ENCODE data around the gene ATXN10. TPM values are rescaled to one million over a fixed set of nuclear protein-coding genes. Genes with fewer than 3 reads are reported as not detected.

Gene ATXN10
- total and polyA plus RNA-seq, 10 of the 15 experiments (the other 5 are each of a cell fraction or from before 2014, with no cell fraction given), result 29.2 to 249 (median 146) TPM

DNA sequence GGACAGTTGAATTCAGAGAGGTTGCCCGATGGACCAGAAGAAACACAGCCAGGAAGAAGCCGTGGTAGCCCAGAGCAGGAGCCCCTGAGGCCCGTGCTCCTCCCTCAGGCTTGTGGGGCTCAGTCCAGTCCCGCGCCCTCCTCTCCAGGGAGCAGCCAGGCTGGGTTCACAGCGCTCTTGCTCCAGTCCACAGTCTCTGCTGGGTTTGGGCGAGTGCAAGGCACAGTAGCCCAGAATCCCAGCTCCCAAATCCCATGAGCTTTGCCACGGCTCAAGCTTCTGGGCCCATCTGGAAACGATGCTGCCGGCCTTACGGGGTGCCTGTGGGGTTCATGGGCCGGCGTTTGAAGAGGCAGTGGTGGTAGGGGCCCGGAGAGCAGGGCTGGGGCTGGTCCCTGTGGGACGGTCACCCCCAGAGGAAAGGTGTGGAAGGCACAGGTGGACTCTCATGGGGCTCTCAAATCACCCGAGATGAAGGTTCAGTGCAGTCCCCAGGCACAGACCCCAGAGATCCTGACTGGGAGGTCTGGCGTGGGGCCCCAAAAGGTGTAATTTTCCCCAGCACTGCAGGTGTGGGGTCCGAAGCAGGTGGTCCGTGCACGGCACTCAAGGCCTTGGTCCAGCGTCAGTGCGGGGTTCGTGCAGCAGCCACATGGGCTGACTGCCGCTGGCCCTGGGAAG is 30.6 kb upstream of the ATXN10 start:
- no peak overlapping the region for H2AFZ ChIP-seq (ENCODE audit: control insufficient read depth, low read depth, low read length)
- in situ Hi-C loops (cut with MboI), result loop anchor here (5.0 kb wide), 1 partner anchor 326 kb away; no protein-coding TSS in a partner anchor
- H3K4me2 ChIP-seq (ENCODE audit: control insufficient read depth, insufficient read depth), result no peak overlapping the region
- no peaks in the 10 kb centered on the region for H3K9me3 ChIP-seq (replicated peaks; ENCODE audit: control insufficient read depth, insufficient read depth, low read length)
- CTCF ChIA-PET, result interaction anchor here (1.2 kb wide), 1 partner anchor 12 kb away, joined by 3 read pairs; no protein-coding TSS in a partner anchor
- no peaks in the 10 kb centered on the region for H3K79me2 ChIP-seq (ENCODE audit: control insufficient read depth, insufficient read depth, low read length)
- H3K4me3 ChIP-seq, result no peak overlapping the region
- intact Hi-C loops (cut with micrococcal nuclease; ENCODE audit: unreplicated experiment), result loop anchor here (10.0 kb wide), 1 partner anchor 224 kb away; no protein-coding TSS in a partner anchor
- DNase-seq (ENCODE audit: low read depth, low spot score), result no peak
- no peak for ATAC-seq
- no peak overlapping the region for H3K27ac ChIP-seq (ENCODE audit: control insufficient read depth, insufficient read depth)
- H3K27me3 ChIP-seq (replicated peaks in 1 of 2; ENCODE audit: control insufficient read depth in 2 of 2, insufficient read depth in 2 of 2, low read length in 1 of 2), result peaks cover 2 to 3% of the 10 kb centered on the region in 2 experiments; a peak in 2 of 4 replicates
- WGBS (ENCODE audit: insufficient coverage, insufficient replicate concordance, low lambda C conversion rate, missing lambda C conversion rate), result 57% methylated on average over 24 of the region's 24 CpGs
- H3K36me3 ChIP-seq (ENCODE audit: control insufficient read depth in 2 of 2, insufficient read depth in 2 of 2, low read length in 1 of 2), result no peaks in the 10 kb centered on the region
- no peak for FAIRE-seq
- no TSS peak for BruUV-seq (replicated peaks)
- H4K20me1 ChIP-seq (ENCODE audit: control insufficient read depth, insufficient read depth), result no peaks in the 10 kb centered on the region
- H3K4me1 ChIP-seq (ENCODE audit: control insufficient read depth, insufficient read depth, low read length), result peaks cover 5% of the 10 kb centered on the region; the same call in 1 of the 2 replicates
- H3K9ac ChIP-seq (ENCODE audit: control insufficient read depth, insufficient read depth, low read length), result no peak overlapping the region
- RAD21 ChIA-PET (ENCODE audit: unreplicated experiment), result no interaction called here
- POLR2A ChIA-PET, result no interaction called here
- TF ChIP-seq SREBF1 (IDR thresholded peaks at IDR 0.05; ENCODE audit: low read length), result no peak
- TF ChIP-seq, protein P1, sequence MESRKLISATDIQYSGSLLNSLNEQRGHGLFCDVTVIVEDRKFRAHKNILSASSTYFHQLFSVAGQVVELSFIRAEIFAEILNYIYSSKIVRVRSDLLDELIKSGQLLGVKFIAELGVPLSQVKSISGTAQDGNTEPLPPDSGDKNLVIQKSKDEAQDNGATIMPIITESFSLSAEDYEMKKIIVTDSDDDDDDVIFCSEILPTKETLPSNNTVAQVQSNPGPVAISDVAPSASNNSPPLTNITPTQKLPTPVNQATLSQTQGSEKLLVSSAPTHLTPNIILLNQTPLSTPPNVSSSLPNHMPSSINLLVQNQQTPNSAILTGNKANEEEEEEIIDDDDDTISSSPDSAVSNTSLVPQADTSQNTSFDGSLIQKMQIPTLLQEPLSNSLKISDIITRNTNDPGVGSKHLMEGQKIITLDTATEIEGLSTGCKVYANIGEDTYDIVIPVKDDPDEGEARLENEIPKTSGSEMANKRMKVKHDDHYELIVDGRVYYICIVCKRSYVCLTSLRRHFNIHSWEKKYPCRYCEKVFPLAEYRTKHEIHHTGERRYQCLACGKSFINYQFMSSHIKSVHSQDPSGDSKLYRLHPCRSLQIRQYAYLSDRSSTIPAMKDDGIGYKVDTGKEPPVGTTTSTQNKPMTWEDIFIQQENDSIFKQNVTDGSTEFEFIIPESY (IDR thresholded peaks at IDR 0.05), result no peak
- TF ChIP-seq FOXM1 (IDR thresholded peaks at IDR 0.05; ENCODE audit: low read depth, low read length), result no peak
- TF ChIP-seq RUNX3 (IDR thresholded peaks at IDR 0.05; ENCODE audit: low read length), result no peak
- TF ChIP-seq ASH2L (IDR thresholded peaks at IDR 0.05; ENCODE audit: borderline replicate concordance, low read depth), result no peak
- TF ChIP-seq, protein P2, sequence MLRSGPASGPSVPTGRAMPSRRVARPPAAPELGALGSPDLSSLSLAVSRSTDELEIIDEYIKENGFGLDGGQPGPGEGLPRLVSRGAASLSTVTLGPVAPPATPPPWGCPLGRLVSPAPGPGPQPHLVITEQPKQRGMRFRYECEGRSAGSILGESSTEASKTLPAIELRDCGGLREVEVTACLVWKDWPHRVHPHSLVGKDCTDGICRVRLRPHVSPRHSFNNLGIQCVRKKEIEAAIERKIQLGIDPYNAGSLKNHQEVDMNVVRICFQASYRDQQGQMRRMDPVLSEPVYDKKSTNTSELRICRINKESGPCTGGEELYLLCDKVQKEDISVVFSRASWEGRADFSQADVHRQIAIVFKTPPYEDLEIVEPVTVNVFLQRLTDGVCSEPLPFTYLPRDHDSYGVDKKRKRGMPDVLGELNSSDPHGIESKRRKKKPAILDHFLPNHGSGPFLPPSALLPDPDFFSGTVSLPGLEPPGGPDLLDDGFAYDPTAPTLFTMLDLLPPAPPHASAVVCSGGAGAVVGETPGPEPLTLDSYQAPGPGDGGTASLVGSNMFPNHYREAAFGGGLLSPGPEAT (IDR thresholded peaks at IDR 0.05; ENCODE audit: low read depth), result no peak
- no peak for TF ChIP-seq JUND (IDR thresholded peaks at IDR 0.05; ENCODE audit: low read depth, low read length)
- no peak for TF ChIP-seq CBX3 (IDR thresholded peaks at IDR 0.05; ENCODE audit: borderline replicate concordance, low read depth)
- no peak for TF ChIP-seq SUPT20H (IDR thresholded peaks at IDR 0.05; ENCODE audit: borderline replicate concordance, control insufficient read depth, low read depth, low read length)
- no peak for TF ChIP-seq SMAD1 (IDR thresholded peaks at IDR 0.05; ENCODE audit: low read depth, partially characterized antibody)
- no peak for TF ChIP-seq ZNF217 (IDR thresholded peaks at IDR 0.05)
- TF ChIP-seq RAD51 (IDR thresholded peaks at IDR 0.05), result no peak
- TF ChIP-seq, protein P3, sequence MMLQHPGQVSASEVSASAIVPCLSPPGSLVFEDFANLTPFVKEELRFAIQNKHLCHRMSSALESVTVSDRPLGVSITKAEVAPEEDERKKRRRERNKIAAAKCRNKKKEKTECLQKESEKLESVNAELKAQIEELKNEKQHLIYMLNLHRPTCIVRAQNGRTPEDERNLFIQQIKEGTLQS (IDR thresholded peaks at IDR 0.05; ENCODE audit: borderline replicate concordance, extremely low read depth, low read depth, low read length), result no peak
- TF ChIP-seq PAX5 (IDR thresholded peaks at IDR 0.05; ENCODE audit: borderline replicate concordance, low read depth, low read length), result no peak
- no peak for TF ChIP-seq TCF7 (IDR thresholded peaks at IDR 0.05; ENCODE audit: borderline replicate concordance)
- TF ChIP-seq TBL1XR1 (IDR thresholded peaks at IDR 0.05; ENCODE audit: low read depth, low read length), result no peak
- SMC1A ChIA-PET (ENCODE audit: uncharacterized antibody, unreplicated experiment), result no interaction called here

Data from GM12878 (cell line).